T-cell (primary cell): ENCODE measurements around the gene DNAJB2. TPM values are rescaled to one million over a fixed set of nuclear protein-coding genes. Genes with fewer than 3 reads are reported as not detected.

Source experiments
- ATAC-seq, 4 experiments: fragments of 200-7000 bp in 3 of 4; fragments of 150-1000 bp in 1 of 4; cut with Tn5 transposase; replicated peaks in 1 of 4; 1 replicate in 3 of 4; 2 replicates in 1 of 4; pipeline ENCODE4 v1.10.0; 2021; ENCODE audit warnings: moderate library complexity in 3 of 4, mild to moderate bottlenecking in 2 of 4, moderate number of reproducible peaks in 1 of 4
- CTCF ChIA-PET, 2 donors: fragments of 300-600 bp; sonication (Branson Sonifier 250); formaldehyde crosslinking; loops; one replicate each; lab custom pipeline; 2022; ENCODE audit warnings: antibody characterized with exemption in 2 of 2; lab: Charles Lee
- POLR2A ChIA-PET, 2 donors: fragments of 300-600 bp; sonication (Branson Sonifier 250); formaldehyde crosslinking; loops; one replicate each; lab custom pipeline; 2022; ENCODE audit warnings: antibody characterized with exemption in 2 of 2; lab: Charles Lee
- DNase-seq, 35 experiments: peaks; one replicate each; pipeline versions ENCODE4 v3.0.0 to v3.0.0-alpha.2; 2013 to 2023
- H3K27ac ChIP-seq: one replicate; pipeline ENCODE4 v1.5.1; 2013; ENCODE audit warnings: low read length
- H3K27me3 ChIP-seq, 2 experiments: replicated peaks in 1 of 2; 1 replicate in 1 of 2; 2 replicates in 1 of 2; pipeline versions ENCODE4 v1.6.1 to v1.7.0; 2013; ENCODE audit warnings: low read length in 1 of 2, mixed read lengths in 1 of 2; ENCODE audit not compliant: control insufficient read depth in 2 of 2, insufficient read depth in 2 of 2; ENCODE audit errors: extremely low read depth in 1 of 2
- H3K36me3 ChIP-seq, 2 donors: 1 replicate in 1 of 2; 2 replicates in 1 of 2; pipeline versions ENCODE4 v1.6.1 to v1.7.0; 2013; ENCODE audit warnings: low read length in 1 of 2; ENCODE audit not compliant: control insufficient read depth in 2 of 2, insufficient read depth in 1 of 2; ENCODE audit errors: extremely low read depth in 1 of 2
- H3K4me1 ChIP-seq, 2 experiments: 1 replicate in 1 of 2; 2 replicates in 1 of 2; pipeline versions ENCODE4 v1.6.1 to v1.7.0; 2013; ENCODE audit warnings: low read length in 2 of 2, mixed read lengths in 1 of 2; ENCODE audit not compliant: insufficient read depth in 2 of 2, control insufficient read depth in 1 of 2; ENCODE audit errors: extremely low read depth in 1 of 2
- H3K4me3 ChIP-seq, 2 donors: 1 replicate in 1 of 2; 2 replicates in 1 of 2; pipeline versions ENCODE4 v1.5.1 to v1.7.0; 2013; ENCODE audit warnings: mild to moderate bottlenecking in 2 of 2, low read length in 1 of 2, moderate library complexity in 1 of 2; ENCODE audit not compliant: control insufficient read depth in 1 of 2; ENCODE audit errors: extremely low read depth in 1 of 2
- H3K9me3 ChIP-seq: 2 replicates; pipeline ENCODE4 v1.7.0; 2013
- H3K27ac Mint-ChIP-seq, 2 donors: one replicate each; pipeline ENCODE4 v1.8.0; 2020 to 2021; ENCODE audit warnings: mild to moderate bottlenecking in 2 of 2, mixed read lengths in 2 of 2
- H3K27me3 Mint-ChIP-seq, 2 donors: one replicate each; pipeline ENCODE4 v1.8.0; 2021 to 2022; ENCODE audit warnings: mixed read lengths in 2 of 2
- H3K36me3 Mint-ChIP-seq: one replicate; pipeline ENCODE4 v1.8.0; 2021; ENCODE audit warnings: mixed read lengths
- H3K4me1 Mint-ChIP-seq, 3 donors: one replicate each; pipeline ENCODE4 v1.8.0; 2020 to 2022; ENCODE audit warnings: mixed read lengths in 3 of 3, mild to moderate bottlenecking in 1 of 3
- H3K4me3 Mint-ChIP-seq, 3 donors: one replicate each; pipeline ENCODE4 v1.8.0; 2020 to 2022; ENCODE audit warnings: mild to moderate bottlenecking in 3 of 3, mixed read lengths in 3 of 3, moderate library complexity in 3 of 3
- H3K9me3 Mint-ChIP-seq, 3 donors: one replicate each; pipeline ENCODE4 v1.8.0; 2020 to 2022; ENCODE audit warnings: mixed read lengths in 3 of 3
- WGBS: methylation state at CpG from one replicate; pipeline ENCODE4 v1.1.5; 2013; ENCODE audit warnings: missing lambda C conversion rate; ENCODE audit not compliant: insufficient coverage; 5-methylcytosine and 5-hydroxymethylcytosine counted together
- total RNA-seq, 35 experiments: library from RNA in 6 of 35; stranded (reverse) in 6 of 35; fragments of 120-200 nt in 1 of 35; gene quantifications; one replicate each; pipeline versions ENCODE4 v1.2.1 to v1.2.4 and lab custom pipeline; 2013 to 2026

The DNAJB2 gene
- total RNA-seq, 5 donors from 2014 or later (not counting 1 experiment from before 2014, with no cell fraction given), result 83.0 to 150 (median 91.8) TPM

GRCh38 chr2:219299372-219299760, 20.2 kb downstream of the DNAJB2 start:
- no peak for DNase-seq
- Histone ChIP-seq H3K27me3 (peaks cover 10 to 62% of the 10 kb centered on the region in 2 experiments), H3K4me1 (peaks cover 3 to 35% of the 10 kb centered on the region in 2 experiments), H3K36me3 (no peaks in the 10 kb centered on the region), H3K4me3 (no peak overlapping the region), H3K9me3 (no peaks in the 10 kb centered on the region), H3K27ac (no peak overlapping the region)
- Mint-ChIP-seq H3K9me3 (no peaks in the 10 kb centered on the region), H3K27me3 (peaks cover 14 to 32% of the 10 kb centered on the region in 2 donors), H3K27ac (no peak overlapping the region), H3K36me3 (no peaks in the 10 kb centered on the region), H3K4me1 (peaks cover 26 to 29% (median 27%) of the 10 kb centered on the region in 3 donors), H3K4me3 (no peak overlapping the region)
- WGBS, result 59% methylated on average over 3 of the region's 6 CpGs
- ChIA-PET POLR2A (interaction anchor here in 1 of 2 donors (0.5 kb wide), 1 partner anchor 212 kb away, joined by 12 read pairs; no protein-coding TSS in a partner anchor), CTCF (interaction anchor here (1.1 to 11.0 kb wide), 3 partner anchors 19 to 145 kb away, joined by 3 to 116 read pairs (median 6); partner anchors contain the start of gene DNAJB2 (in 1 of the 2))
- ATAC-seq, result no peak

- Mint-ChIP-seq H3K27ac (no peak overlapping the region), H3K36me3 (no peaks in the 10 kb centered on the region), H3K9me3 (no peaks in the 10 kb centered on the region), H3K4me3 (no peak overlapping the region), H3K27me3 (peaks cover 18 to 38% of the 10 kb centered on the region in 2 donors), H3K4me1 (peaks cover 23 to 27% (median 24%) of the 10 kb centered on the region in 3 donors)
- POLR2A ChIA-PET, result no interaction called here
- Histone ChIP-seq H3K36me3 (no peaks in the 10 kb centered on the region), H3K27ac (no peak overlapping the region), H3K4me3 (no peak overlapping the region), H3K4me1 (peaks cover 3 to 30% of the 10 kb centered on the region in 2 experiments), H3K9me3 (no peaks in the 10 kb centered on the region), H3K27me3 (peaks cover 10 to 62% of the 10 kb centered on the region in 2 experiments)
- CTCF ChIA-PET, result interaction anchor here (0.7 to 11.0 kb wide), 6 partner anchors 16 to 76 kb away, joined by 3 to 116 read pairs (median 4); partner anchors contain the start of gene DNAJB2 (in 1 of the 2)
- WGBS, result 70% methylated on average over 2 of the region's 5 CpGs
- DNase-seq (no peak), ATAC-seq (no peak)
Observed at GRCh38 chr2:219300022-219300421, 20.9 kb downstream of the DNAJB2 start.

GRCh38 chr2:219302412-219302968, 23.3 kb downstream of the DNAJB2 start:
- Histone ChIP-seq H3K4me3 (no peak overlapping the region), H3K9me3 (no peaks in the 10 kb centered on the region), H3K4me1 (peaks cover 0 to 14% of the 10 kb centered on the region in 2 experiments), H3K27me3 (peaks cover 10 to 55% of the 10 kb centered on the region in 2 experiments), H3K36me3 (no peaks in the 10 kb centered on the region), H3K27ac (no peak overlapping the region)
- peaks cover 30 to 57% of the 10 kb centered on the region in 2 donors for H3K27me3 Mint-ChIP-seq
- no peak overlapping the region for H3K4me3 Mint-ChIP-seq
- ChIA-PET POLR2A (no interaction called here), CTCF (interaction anchor here (0.5 to 1.2 kb wide), 3 partner anchors 7 to 50 kb away, joined by 3 to 5 read pairs (median 4); no protein-coding TSS in a partner anchor)
- no peaks in the 10 kb centered on the region for H3K36me3 Mint-ChIP-seq
- DNase-seq (no peak), ATAC-seq (no peak)
- WGBS, result 73% methylated on average over 10 of the region's 11 CpGs
- peaks cover 0 to 10% (median 7%) of the 10 kb centered on the region in 3 donors for H3K4me1 Mint-ChIP-seq
- no peaks in the 10 kb centered on the region for H3K9me3 Mint-ChIP-seq
- H3K27ac Mint-ChIP-seq, result no peak overlapping the region

GRCh38 chr2:219304223-219304622, 25.1 kb downstream of the DNAJB2 start:
- no peaks in the 10 kb centered on the region for H3K36me3 Mint-ChIP-seq
- ChIA-PET CTCF (no interaction called here), POLR2A (interaction anchor here in 1 of 2 donors (0.6 kb wide), 1 partner anchor 608 kb away, joined by 5 read pairs; no protein-coding TSS in a partner anchor)
- H3K4me3 Mint-ChIP-seq, result no peak overlapping the region
- peaks cover 35 to 64% of the 10 kb centered on the region in 2 donors for H3K27me3 Mint-ChIP-seq
- DNase-seq, result no peak
- no peak overlapping the region for H3K27ac Mint-ChIP-seq
- Histone ChIP-seq H3K4me1 (peaks cover 0 to 6% of the 10 kb centered on the region in 2 experiments), H3K4me3 (no peak overlapping the region), H3K27ac (no peak overlapping the region), H3K9me3 (no peaks in the 10 kb centered on the region), H3K27me3 (peaks cover 10 to 61% of the 10 kb centered on the region in 2 experiments), H3K36me3 (no peaks in the 10 kb centered on the region)
- H3K4me1 Mint-ChIP-seq, result peaks cover 0 to 5% (median 0%) of the 10 kb centered on the region in 3 donors
- WGBS, result 27% methylated on average over 1 of the region's 2 CpGs
- no peak for ATAC-seq
- no peaks in the 10 kb centered on the region for H3K9me3 Mint-ChIP-seq

- H3K27ac ChIP-seq, result no peak overlapping the region
- H3K27me3 ChIP-seq, result peaks cover 7 to 57% of the 10 kb centered on the region in 2 experiments
- Mint-ChIP-seq H3K36me3 (no peaks in the 10 kb centered on the region), H3K27ac (no peak overlapping the region), H3K27me3 (peaks cover 46 to 75% of the 10 kb centered on the region in 2 donors), H3K4me3 (no peak overlapping the region), H3K4me1 (peaks cover 0 to 9% (median 3%) of the 10 kb centered on the region in 3 donors), H3K9me3 (no peaks in the 10 kb centered on the region)
- WGBS, result 100% methylated on average over 1 of the region's 1 CpG
- no peak overlapping the region for H3K4me3 ChIP-seq
- H3K36me3 ChIP-seq, result no peaks in the 10 kb centered on the region
- POLR2A ChIA-PET, result no interaction called here
- H3K4me1 ChIP-seq, result peaks cover 0 to 6% of the 10 kb centered on the region in 2 experiments
- CTCF ChIA-PET, result interaction anchor here (0.6 to 1.2 kb wide), 4 partner anchors 11 to 432 kb away, joined by 3 to 9 read pairs (median 3); no protein-coding TSS in a partner anchor
- DNase-seq (no peak), ATAC-seq (no peak)
- no peaks in the 10 kb centered on the region for H3K9me3 ChIP-seq
Observed at GRCh38 chr2:219306047-219306446, 26.9 kb downstream of the DNAJB2 start.
